Body of pancreas (tissue), 4 donors: Measurements from ENCODE around the gene TBL1Y.

Experiments used
- POLR2A ChIP-seq, 3 donors: fragments of 450-650 bp; IDR thresholded peaks; one replicate each; pipeline ENCODE4 v1.6.1; 2016; ENCODE audit warnings: antibody characterized with exemption in 3 of 3, mild to moderate bottlenecking in 2 of 3
- TF ChIP-seq, protein P1 (sequence below), 7 experiments: fragments of 450-650 bp in 4 of 7; fragments of 200-600 bp in 3 of 7; sonication (generic) in 3 of 7; IDR thresholded peaks; one replicate each; pipeline ENCODE4 v1.5.1; 2016 to 2019; ENCODE audit warnings: antibody characterized with exemption in 7 of 7

DNA sequence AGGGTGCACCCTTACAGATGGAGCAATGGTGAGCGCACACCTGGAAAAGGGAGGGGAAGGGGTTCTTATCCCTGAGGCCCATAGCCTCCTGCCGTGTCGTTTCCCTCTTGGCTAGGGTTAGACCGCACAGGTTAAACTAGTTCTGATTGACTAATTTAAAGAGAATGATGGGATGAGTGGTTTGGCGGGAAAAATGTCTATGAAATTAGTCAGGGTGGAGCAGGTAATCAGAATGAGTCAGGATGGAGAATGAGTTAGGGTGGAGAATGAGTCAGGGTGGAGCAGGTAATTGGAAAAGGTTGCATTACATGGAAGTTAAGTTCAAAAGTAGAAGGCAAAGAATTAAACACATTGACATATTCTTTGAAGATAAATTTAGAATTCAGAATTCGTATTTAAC lies 196.7 kb downstream of the TBL1Y start:
- no peak for TF ChIP-seq POLR2A (IDR thresholded peaks at IDR 0.05)
- TF ChIP-seq, protein P1, sequence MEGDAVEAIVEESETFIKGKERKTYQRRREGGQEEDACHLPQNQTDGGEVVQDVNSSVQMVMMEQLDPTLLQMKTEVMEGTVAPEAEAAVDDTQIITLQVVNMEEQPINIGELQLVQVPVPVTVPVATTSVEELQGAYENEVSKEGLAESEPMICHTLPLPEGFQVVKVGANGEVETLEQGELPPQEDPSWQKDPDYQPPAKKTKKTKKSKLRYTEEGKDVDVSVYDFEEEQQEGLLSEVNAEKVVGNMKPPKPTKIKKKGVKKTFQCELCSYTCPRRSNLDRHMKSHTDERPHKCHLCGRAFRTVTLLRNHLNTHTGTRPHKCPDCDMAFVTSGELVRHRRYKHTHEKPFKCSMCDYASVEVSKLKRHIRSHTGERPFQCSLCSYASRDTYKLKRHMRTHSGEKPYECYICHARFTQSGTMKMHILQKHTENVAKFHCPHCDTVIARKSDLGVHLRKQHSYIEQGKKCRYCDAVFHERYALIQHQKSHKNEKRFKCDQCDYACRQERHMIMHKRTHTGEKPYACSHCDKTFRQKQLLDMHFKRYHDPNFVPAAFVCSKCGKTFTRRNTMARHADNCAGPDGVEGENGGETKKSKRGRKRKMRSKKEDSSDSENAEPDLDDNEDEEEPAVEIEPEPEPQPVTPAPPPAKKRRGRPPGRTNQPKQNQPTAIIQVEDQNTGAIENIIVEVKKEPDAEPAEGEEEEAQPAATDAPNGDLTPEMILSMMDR (IDR thresholded peaks at IDR 0.05): no peak
